Midbrain (tissue), 1 donor: ENCODE data around the gene PDE8B.
"Not testable (repeated sequence)": the region's sequence is repeated elsewhere in the genome, so short reads cannot be mapped to it uniquely, and the experiment has no call there.

Experiments used
- DNase-seq: peaks from one replicate; lab custom pipeline; 2025; lab: John Stamatoyannopoulos, UW

The PDE8B gene

DNA sequence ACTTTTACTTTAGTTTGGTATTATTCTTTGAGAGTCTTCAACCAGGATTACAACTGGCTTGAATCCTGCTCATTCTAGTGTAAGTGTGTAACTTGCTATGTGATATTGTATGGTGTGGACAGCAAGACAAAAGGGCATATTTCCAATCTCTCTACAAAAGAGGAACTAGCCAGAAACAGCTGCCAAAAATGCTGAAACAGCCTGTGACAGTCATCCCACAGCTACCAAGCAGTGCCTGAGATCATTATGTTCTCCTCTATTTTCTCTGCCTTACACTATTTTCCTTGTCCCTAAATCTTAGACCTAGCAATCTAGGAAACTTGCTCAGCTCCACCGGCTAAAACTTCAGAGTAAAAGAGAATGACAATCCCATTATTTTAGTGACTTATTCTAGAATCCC lies 238.8 kb downstream of the PDE8B start:
- peak; percentile 21 for DNase-seq

DNA sequence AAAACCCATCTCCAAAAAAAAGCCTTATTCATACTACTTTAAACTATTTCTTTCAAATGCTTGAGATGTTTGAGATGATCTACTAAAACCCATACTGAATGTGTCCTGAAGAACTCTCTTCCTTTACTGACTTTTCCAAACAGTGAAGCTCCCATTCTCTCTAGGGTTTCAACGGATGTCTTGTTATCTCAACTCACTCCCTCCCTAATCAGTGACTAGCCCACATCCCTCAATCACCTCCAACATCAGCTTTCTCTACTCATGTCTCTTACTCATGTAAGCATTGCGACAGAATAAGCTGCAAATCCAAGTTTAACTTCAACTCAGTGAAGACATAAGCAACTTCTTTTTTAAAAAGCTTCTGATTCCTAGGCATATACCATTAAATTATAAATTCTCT lies 239.5 kb downstream of the PDE8B start:
- DNase-seq, result no peak

DNA sequence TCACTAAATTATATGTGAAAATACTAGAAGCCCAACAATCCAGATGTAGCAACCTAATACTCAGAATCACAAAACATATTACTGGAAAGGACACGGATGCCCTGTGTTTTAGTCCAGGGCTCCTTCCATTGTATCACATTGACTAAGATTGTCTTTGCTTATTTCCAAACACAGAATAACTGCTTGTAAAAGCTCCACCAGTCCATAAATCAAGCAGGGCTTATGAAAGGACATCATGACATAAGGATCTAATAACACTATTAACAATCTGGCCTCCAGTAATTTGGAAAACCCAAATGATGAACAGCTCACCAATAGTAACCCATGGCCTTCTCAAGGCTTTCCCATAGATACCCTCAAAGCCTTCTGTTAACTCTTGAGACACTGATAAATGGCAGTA lies 241.9 kb downstream of the PDE8B start:
- DNase-seq, result no peak

DNA sequence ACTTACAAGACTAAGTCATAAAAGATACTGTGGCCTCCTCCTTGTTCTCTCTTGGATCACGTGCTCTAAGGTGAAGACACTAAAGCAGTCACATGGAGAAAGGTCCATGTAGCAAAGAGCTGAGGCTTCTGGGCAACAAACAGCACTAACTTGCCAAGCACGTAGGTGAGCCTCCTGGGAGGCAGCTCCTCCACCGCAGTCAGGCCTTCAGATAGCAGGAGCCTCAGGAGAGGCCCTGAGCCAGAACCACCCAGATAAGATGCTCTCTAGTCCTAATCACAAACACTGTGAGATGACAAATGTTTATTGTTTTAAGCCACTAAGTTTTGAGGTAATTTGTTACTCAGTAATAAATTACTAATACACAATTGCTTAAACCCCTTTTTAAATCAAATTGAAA lies 243.6 kb downstream of the PDE8B start:
- no peak for DNase-seq

DNA sequence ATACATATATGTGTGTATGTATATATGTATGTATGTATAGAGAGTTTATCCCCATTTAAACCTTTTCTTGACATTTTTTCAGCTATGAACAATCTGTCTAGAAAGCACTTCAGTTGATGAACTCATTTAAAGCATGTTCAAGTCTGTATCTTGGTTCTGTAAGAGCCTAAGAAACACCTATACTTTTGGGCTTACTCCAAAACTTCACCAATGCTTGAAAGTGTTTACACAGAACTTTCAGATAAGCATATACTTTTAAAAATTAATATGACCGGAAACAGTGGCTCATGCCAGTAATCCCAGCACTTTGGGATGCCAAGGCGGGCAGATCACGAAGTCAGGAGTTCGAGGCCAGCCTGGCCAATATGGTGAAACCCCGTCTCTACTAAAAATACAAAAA lies 250.8 kb downstream of the PDE8B start:
- no peak for DNase-seq

DNA sequence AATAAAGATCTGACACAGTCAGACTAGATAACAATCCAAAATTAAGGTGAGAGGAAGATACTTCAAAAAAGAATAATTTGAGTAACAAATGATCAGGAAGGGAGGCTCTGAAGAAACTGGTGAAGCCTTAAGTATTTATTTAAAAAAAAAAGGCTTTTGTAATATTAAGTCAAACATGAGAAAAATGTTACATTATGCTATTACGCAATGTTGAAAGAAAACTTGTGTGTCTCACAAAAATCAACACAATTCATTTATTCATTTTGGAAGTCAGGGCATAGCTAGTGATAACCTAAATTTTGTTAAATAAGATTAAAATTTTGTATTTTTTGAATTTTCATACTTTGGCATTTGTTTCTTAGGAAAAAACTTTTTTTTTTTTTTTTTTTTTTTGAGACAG lies 253.4 kb downstream of the PDE8B start:
- DNase-seq, result no peak

DNA sequence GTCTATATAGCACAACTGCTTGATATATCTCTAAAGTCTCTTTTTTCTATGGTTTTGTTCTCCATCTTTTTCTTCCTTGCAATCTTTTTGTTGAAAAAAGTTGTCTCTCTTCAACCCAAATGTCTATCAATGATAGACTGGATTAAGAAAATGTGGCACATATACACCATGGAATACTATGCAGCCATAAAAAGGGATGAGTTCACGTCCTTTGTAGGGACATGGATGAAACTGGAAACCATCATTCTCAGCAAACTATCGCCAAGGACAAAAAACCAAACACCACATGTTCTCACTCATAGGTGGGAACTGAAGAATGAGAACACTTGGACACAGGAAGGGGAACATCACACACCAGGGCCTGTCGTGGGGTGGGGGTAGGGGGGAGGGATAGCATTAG lies 258.4 kb downstream of the PDE8B start:
- not testable (repeated sequence) for DNase-seq

DNA sequence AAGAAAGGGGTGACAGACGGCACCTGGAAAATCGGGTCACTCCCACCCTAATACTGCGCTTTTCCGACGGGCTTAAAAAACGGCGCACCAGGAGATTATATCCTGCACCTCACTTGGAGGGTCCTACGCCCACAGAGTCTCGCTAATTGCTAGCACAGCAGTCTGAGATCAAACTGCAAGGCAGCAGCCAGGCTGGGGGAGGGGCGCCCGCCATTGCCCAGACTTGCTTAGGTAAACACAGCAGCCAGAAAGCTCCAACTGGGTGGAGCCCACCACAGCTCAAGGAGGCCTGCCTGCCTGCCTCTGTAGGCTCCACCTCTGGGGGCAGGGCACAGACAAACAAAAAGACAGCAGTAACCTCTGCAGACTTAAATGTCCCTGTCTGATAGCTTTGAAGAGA lies 264.6 kb downstream of the PDE8B start:
- DNase-seq, result not testable (repeated sequence)
